H1 (cell line): Measurements from ENCODE around the gene RELCH. TPM values are rescaled to one million over a fixed set of nuclear protein-coding genes. Genes with fewer than 3 reads are reported as not detected.

Experiments
- CTCF ChIA-PET: fragments of 300-600 bp; sonication (Branson Sonifier 250); formaldehyde crosslinking; loops from one replicate; lab custom pipeline; 2021; ENCODE audit not compliant: partially characterized antibody; lab: Charles Lee
- POLR2A ChIA-PET: fragments of 300-600 bp; sonication (Branson Sonifier 250); formaldehyde crosslinking; loops from one replicate; lab custom pipeline; 2021; ENCODE audit warnings: inconsistent platforms; ENCODE audit not compliant: partially characterized antibody; lab: Charles Lee
- DNase-seq, 2 experiments: peaks; one replicate each; pipeline versions ENCODE4 v3.0.0 to v3.0.0-alpha.2; 2010 to 2022; ENCODE audit warnings: low spot score in 2 of 2, low read depth in 1 of 2, mixed read lengths in 1 of 2
- FAIRE-seq: peaks from 2 replicates; lab custom pipeline; 2011; peaks lifted over from hg19 to GRCh38; lab: Jason Lieb, UNC
- H2AFZ ChIP-seq: 2 replicates; pipeline ENCODE4 v1.8.1; 2012; ENCODE audit warnings: low read length, inconsistent platforms
- H2AK5ac ChIP-seq: 2 replicates; pipeline ENCODE4 v1.6.1; 2013; ENCODE audit warnings: low read depth, low read length
- H2BK120ac ChIP-seq: replicated peaks from 2 replicates; pipeline ENCODE3; 2013; ENCODE audit warnings: low read depth, low read length, inconsistent platforms
- H2BK12ac ChIP-seq: 2 replicates; pipeline ENCODE4 v1.6.1; 2013; ENCODE audit warnings: low read depth, low read length
- H2BK15ac ChIP-seq: 2 replicates; pipeline ENCODE4 v1.6.1; 2013; ENCODE audit warnings: low read length
- H2BK20ac ChIP-seq: 2 replicates; pipeline ENCODE4 v1.6.1; 2013; ENCODE audit warnings: low read length
- H2BK5ac ChIP-seq: 2 replicates; pipeline ENCODE4 v1.6.1; 2013; ENCODE audit warnings: low read depth, low read length
- H3K14ac ChIP-seq: 2 replicates; pipeline ENCODE4 v1.6.1; 2013; ENCODE audit warnings: inconsistent platforms; ENCODE audit not compliant: insufficient read length
- H3K18ac ChIP-seq: 2 replicates; pipeline ENCODE4 v1.6.1; 2013; ENCODE audit warnings: low read length; ENCODE audit errors: extremely low read depth
- H3K23ac ChIP-seq: 2 replicates; pipeline ENCODE4 v1.6.1; 2013; ENCODE audit warnings: inconsistent platforms; ENCODE audit not compliant: insufficient read length
- H3K23me2 ChIP-seq: 2 replicates; pipeline ENCODE4 v1.6.1; 2013; ENCODE audit warnings: low read depth, low read length
- H3K27ac ChIP-seq: 2 replicates; pipeline ENCODE4 v1.6.1; 2011; ENCODE audit warnings: low read depth, low read length, inconsistent platforms
- H3K27me3 ChIP-seq, 4 experiments: replicated peaks in 1 of 4; 1 replicate in 1 of 4; 2 replicates in 3 of 4; pipeline versions ENCODE4 v1.6.1 to v1.8.1; 2011 to 2013; ENCODE audit warnings: low read length in 3 of 4, mild to moderate bottlenecking in 3 of 4, inconsistent platforms in 2 of 4, mixed read lengths in 2 of 4, moderate library complexity in 1 of 4; ENCODE audit not compliant: control insufficient read depth in 3 of 4, insufficient read depth in 3 of 4; ENCODE audit errors: extremely low read depth in 1 of 4
- H3K36me3 ChIP-seq, 4 experiments: 2 replicates each; pipeline versions ENCODE4 v1.6.1 to v1.8.1; 2011 to 2013; ENCODE audit warnings: mild to moderate bottlenecking in 4 of 4, low read length in 3 of 4, moderate library complexity in 2 of 4, control low read depth in 1 of 4, inconsistent platforms in 1 of 4; ENCODE audit not compliant: insufficient read depth in 4 of 4, control insufficient read depth in 2 of 4
- H3K4ac ChIP-seq: replicated peaks from 2 replicates; pipeline ENCODE3; 2013; ENCODE audit warnings: low read length, low read depth, mixed read lengths, inconsistent platforms; ENCODE audit not compliant: insufficient read length
- H3K4me1 ChIP-seq, 4 experiments: replicated peaks in 1 of 4; 1 replicate in 1 of 4; 2 replicates in 3 of 4; pipeline versions ENCODE4 v1.6.1 to v1.8.1; 2011 to 2013; ENCODE audit warnings: low read length in 3 of 4, inconsistent platforms in 2 of 4, mixed read lengths in 1 of 4; ENCODE audit not compliant: insufficient read depth in 4 of 4, control insufficient read depth in 3 of 4
- H3K4me2 ChIP-seq, 2 experiments: 2 replicates each; pipeline versions ENCODE4 v1.6.1 to v1.8.1; 2011 to 2013; ENCODE audit warnings: low read depth in 2 of 2, low read length in 2 of 2, control low read depth in 1 of 2, inconsistent platforms in 1 of 2, mild to moderate bottlenecking in 1 of 2; ENCODE audit not compliant: insufficient read depth in 1 of 2
- H3K4me3 ChIP-seq, 4 experiments: fragments of 200-600, 300-600 bp in 1 of 4; sonication (generic), shearing (Covaris generic), sonication (Bioruptor Twin) in 1 of 4; 2 replicates each; pipeline versions ENCODE4 v1.5.1 to v1.8.1; 2011 to 2016; ENCODE audit warnings: low read length in 4 of 4, low read depth in 3 of 4, control low read depth in 2 of 4, inconsistent platforms in 2 of 4, mild to moderate bottlenecking in 2 of 4, mixed read lengths in 1 of 4, moderate library complexity in 1 of 4; ENCODE audit not compliant: insufficient read depth in 2 of 4; ENCODE audit errors: extremely low read depth in 1 of 4
- H3K56ac ChIP-seq: replicated peaks from 2 replicates; pipeline ENCODE3; 2013; ENCODE audit warnings: low read depth, mild to moderate bottlenecking, mixed read lengths, low read length, inconsistent platforms; ENCODE audit not compliant: insufficient read length
- H3K79me1 ChIP-seq: 2 replicates; pipeline ENCODE4 v1.6.1; 2013; ENCODE audit warnings: low read depth, low read length, control low read depth
- H3K79me2 ChIP-seq, 2 experiments: 2 replicates each; pipeline versions ENCODE4 v1.6.1 to v1.8.1; 2012 to 2013; ENCODE audit warnings: low read length in 2 of 2, mild to moderate bottlenecking in 2 of 2, inconsistent platforms in 1 of 2; ENCODE audit not compliant: insufficient read depth in 2 of 2, control insufficient read depth in 1 of 2
- H3K9ac ChIP-seq, 4 experiments: replicated peaks in 1 of 4; 1 replicate in 1 of 4; 2 replicates in 3 of 4; pipeline versions ENCODE4 v1.6.1 to v1.8.1; 2011 to 2013; ENCODE audit warnings: low read depth in 3 of 4, low read length in 3 of 4, control low read depth in 2 of 4, mild to moderate bottlenecking in 2 of 4, moderate library complexity in 2 of 4, inconsistent platforms in 1 of 4; ENCODE audit errors: extremely low read depth in 1 of 4
- H3K9me3 ChIP-seq, 2 experiments: 2 replicates each; pipeline versions ENCODE4 v1.6.1 to v1.8.1; 2012 to 2013; ENCODE audit warnings: mild to moderate bottlenecking in 2 of 2, moderate library complexity in 2 of 2, control low read depth in 1 of 2, inconsistent platforms in 1 of 2, low read depth in 1 of 2, low read length in 1 of 2, mixed read lengths in 1 of 2; ENCODE audit not compliant: insufficient read depth in 2 of 2
- H4K20me1 ChIP-seq, 2 experiments: replicated peaks in 1 of 2; 2 replicates each; pipeline versions ENCODE3 to v1.8.1; 2011 to 2013; ENCODE audit warnings: inconsistent platforms in 2 of 2, low read length in 2 of 2, mild to moderate bottlenecking in 1 of 2; ENCODE audit not compliant: insufficient read depth in 2 of 2, control insufficient read depth in 1 of 2
- H4K5ac ChIP-seq: 2 replicates; pipeline ENCODE4 v1.6.1; 2013; ENCODE audit warnings: low read length, low read depth, mixed read lengths, inconsistent platforms; ENCODE audit not compliant: insufficient read length
- H4K8ac ChIP-seq: 2 replicates; pipeline ENCODE4 v1.8.0; 2013; ENCODE audit warnings: mild to moderate bottlenecking, moderate library complexity, low read length, inconsistent platforms; ENCODE audit not compliant: insufficient read depth; ENCODE audit errors: extremely low read depth
- H4K91ac ChIP-seq: replicated peaks from 2 replicates; pipeline ENCODE3; 2013; ENCODE audit warnings: low read length, mixed read lengths, inconsistent platforms; ENCODE audit not compliant: insufficient read length
- BACH1 ChIP-seq: IDR thresholded peaks from 2 replicates; pipeline ENCODE4 v1.6.1; 2012; ENCODE audit warnings: low read length, improper control_type of control experiment
- RBBP5 ChIP-seq: IDR thresholded peaks from 2 replicates; pipeline ENCODE4 v1.7.1; 2012; ENCODE audit warnings: low read depth, mild to moderate bottlenecking, inconsistent platforms, low read length, moderate library complexity, borderline replicate concordance
- SIX5 ChIP-seq: IDR thresholded peaks from 2 replicates; pipeline ENCODE4 v1.6.1; 2011; ENCODE audit warnings: mild to moderate bottlenecking, low read depth, low read length
- SP2 ChIP-seq: IDR thresholded peaks from 2 replicates; pipeline ENCODE4 v1.6.1; 2012; ENCODE audit warnings: mild to moderate bottlenecking, low read length, inconsistent platforms
- polyA plus RNA-seq, 7 experiments: library from polyadenylated mRNA; depleted of rRNA in 3 of 7; stranded (reverse) in 5 of 7; unstranded in 2 of 7; fragments of >200 nt in 5 of 7; fragments of 200-250 nt in 2 of 7; gene quantifications; 1 replicate in 5 of 7; 2 replicates in 1 of 7; 4 replicates in 1 of 7; pipeline versions ENCODE4 v1.2.1 to v1.2.3, GENCODE V29; 2011 to 2013; ENCODE audit warnings: missing spikeins in 2 of 7, mixed read lengths in 2 of 7
- total RNA-seq: library from RNA; stranded (reverse); fragmentation: NEBNext Ultra II Directional; extraction: Animal tissue kit (Norgen Biotek cat#: 25700); gene quantifications from 2 replicates; pipeline ENCODE4 v1.2.1, GENCODE V29; 2021

Gene RELCH
- total and polyA plus RNA-seq, 2 of the 8 experiments (the other 6 are each of a cell fraction or from before 2014, with no cell fraction given) = 7.3 to 26.9 TPM

GRCh38 chr18:62209046-62209445 lies 22.0 kb downstream of the RELCH start:
- Histone ChIP-seq H4K20me1 (peaks cover 0 to 2% of the 10 kb centered on the region in 2 experiments), H3K4ac (no peak overlapping the region), H3K56ac (no peak overlapping the region), H3K23ac (no peak overlapping the region), H2BK20ac (no peak overlapping the region), H3K14ac (no peak overlapping the region), H2BK15ac (no peak overlapping the region), H3K27ac (no peak overlapping the region), H2AK5ac (no peak overlapping the region), H2BK5ac (no peak overlapping the region), H3K4me3 (no peak overlapping the region), H3K9ac (no peak overlapping the region), H3K79me1 (peaks cover 2% of the 10 kb centered on the region; the same call in 1 of the 2 replicates), H3K4me1 (no peaks in the 10 kb centered on the region), H3K79me2 (peaks cover 0 to 68% of the 10 kb centered on the region in 2 experiments; a peak in 2 of 4 replicates), H3K23me2 (no peaks in the 10 kb centered on the region), H2BK120ac (no peak overlapping the region), H4K8ac (no peak overlapping the region), H2BK12ac (no peak overlapping the region), H4K91ac (no peak overlapping the region), H3K4me2 (no peak overlapping the region), H2AFZ (no peak overlapping the region), H3K36me3 (peaks cover 0 to 13% (median 4%) of the 10 kb centered on the region in 4 experiments; a peak in 3 of 8 replicates), H4K5ac (no peak overlapping the region), H3K9me3 (no peaks in the 10 kb centered on the region), H3K27me3 (no peaks in the 10 kb centered on the region), H3K18ac (no peak overlapping the region)
- no peak for DNase-seq
- FAIRE-seq = no peak
- CTCF ChIA-PET = interaction anchor here (1.2 kb wide), 1 partner anchor 12 kb away, joined by 3 read pairs; no protein-coding TSS in a partner anchor
- POLR2A ChIA-PET = interaction anchor here (0.8 kb wide), 1 partner anchor 9 kb away, joined by 8 read pairs; no protein-coding TSS in a partner anchor
- no peak for TF ChIP-seq BACH1
- no peak for TF ChIP-seq RBBP5
- no peak for TF ChIP-seq SIX5
- no peak for TF ChIP-seq SP2
